ENCODE results near the gene EML6.

EML6 gene

DNA sequence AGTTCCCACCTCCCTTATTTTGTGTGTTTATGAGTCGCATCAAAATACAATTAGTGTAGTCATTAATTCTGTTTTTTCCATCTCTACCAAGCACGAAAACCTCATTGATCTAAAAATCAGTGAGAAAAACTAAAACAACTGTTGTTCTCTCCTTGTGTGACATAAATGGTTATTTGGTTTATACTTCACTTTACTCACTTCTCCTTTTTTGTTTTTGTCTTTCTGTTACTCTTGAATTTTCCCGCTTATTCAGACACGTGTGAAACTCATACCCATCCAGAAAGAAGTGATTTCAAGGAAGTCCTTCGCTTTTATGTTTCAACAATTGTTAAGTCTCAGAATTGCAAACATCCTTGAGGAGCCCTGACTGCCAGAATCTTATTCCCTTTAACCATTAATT lies 121.6 kb downstream of the EML6 start:
- no peak overlapping the region for H3K9ac ChIP-seq (ENCODE audit: insufficient read length)
- no peak overlapping the region for H3K4me3 ChIP-seq
- DNase-seq (ENCODE audit: low read depth, low spot score) = no peak
- no peaks in the 10 kb centered on the region for H3K36me3 ChIP-seq (ENCODE audit: insufficient read depth, low read length)
- no peak overlapping the region for H3K27ac ChIP-seq
- H3K9me3 ChIP-seq (ENCODE audit: low read depth, low read length) = no peaks in the 10 kb centered on the region
- TF ChIP-seq POLR2AphosphoS5 (IDR thresholded peaks at IDR 0.05; ENCODE audit: borderline replicate concordance, low read depth, low read length) (no peak), FOXP2 (optimal IDR thresholded peaks at IDR 0.05; ENCODE audit: control extremely low read depth, extremely low read length, insufficient read depth) (no peak), EZH2 (IDR thresholded peaks at IDR 0.05) (no peak)

DNA sequence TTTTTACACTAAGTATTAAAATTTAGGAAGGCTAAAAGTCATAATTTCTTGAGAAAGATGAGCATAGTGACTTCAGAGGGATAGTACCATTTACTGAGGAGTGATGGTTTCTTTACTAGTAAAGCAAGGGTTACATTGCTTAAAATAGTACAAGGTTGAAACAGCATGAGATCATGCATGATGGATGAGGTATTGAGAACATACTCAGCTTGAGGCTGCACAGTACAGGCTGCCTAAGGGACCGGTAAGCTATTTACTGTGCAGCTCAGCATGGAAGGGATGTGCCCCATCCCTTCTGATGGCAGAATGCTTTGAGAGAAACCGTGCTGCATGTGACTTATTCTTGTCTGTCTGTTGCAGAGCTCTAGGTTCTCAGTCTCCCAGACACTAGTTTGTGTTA lies 122.1 kb downstream of the EML6 start:
- Histone ChIP-seq H3K9ac (ENCODE audit: insufficient read length) (no peak overlapping the region), H3K9me3 (ENCODE audit: low read depth, low read length) (no peaks in the 10 kb centered on the region), H3K4me3 (no peak overlapping the region), H3K36me3 (ENCODE audit: insufficient read depth, low read length) (no peaks in the 10 kb centered on the region), H3K27ac (no peak overlapping the region)
- no peak for DNase-seq (ENCODE audit: low read depth, low spot score)
- TF ChIP-seq POLR2AphosphoS5 (IDR thresholded peaks at IDR 0.05; ENCODE audit: borderline replicate concordance, low read depth, low read length) (no peak), EZH2 (IDR thresholded peaks at IDR 0.05) (no peak), FOXP2 (optimal IDR thresholded peaks at IDR 0.05; ENCODE audit: control extremely low read depth, extremely low read length, insufficient read depth) (no peak)

DNA sequence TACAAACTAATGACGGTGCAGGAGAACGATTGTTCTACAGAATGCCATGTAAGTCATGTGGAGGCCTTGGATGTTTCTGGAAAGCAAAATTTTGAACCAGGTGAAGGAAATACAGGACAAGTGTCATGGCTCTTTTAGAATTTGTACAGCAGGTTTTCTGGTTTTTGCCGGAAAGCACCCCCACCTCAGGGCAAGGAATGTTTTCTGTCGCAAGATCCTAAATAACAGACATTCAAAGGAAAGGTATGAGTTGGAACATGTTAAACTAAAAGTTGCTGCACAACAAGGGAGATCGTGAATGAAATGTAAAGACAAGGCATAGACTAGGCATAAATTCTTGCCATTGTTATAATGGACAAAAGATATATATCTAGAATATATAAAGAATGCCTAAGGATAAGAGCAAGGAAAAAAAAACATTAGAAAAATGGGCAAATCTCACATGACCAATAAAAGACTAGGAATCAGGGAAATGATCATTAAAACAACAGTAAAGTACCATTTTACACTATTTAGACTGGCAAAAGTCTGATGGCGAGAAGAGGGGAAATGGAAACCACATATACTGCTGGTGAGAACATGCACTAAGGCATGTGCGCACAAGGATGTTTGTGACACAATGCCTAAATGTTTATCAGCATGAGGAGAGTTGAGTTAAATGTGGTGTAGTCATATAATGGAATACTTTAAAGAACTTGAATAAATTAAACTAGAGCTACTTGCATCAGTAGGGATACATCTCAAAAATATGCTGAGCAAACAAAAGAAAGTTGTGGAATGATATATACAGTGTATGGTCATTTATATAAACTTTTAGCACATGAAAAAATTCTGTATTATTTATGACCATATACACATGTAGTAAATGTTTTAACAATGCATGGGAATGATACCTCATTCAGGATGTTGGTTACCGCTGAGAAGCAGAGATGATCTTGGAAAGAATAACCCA lies 127.0 kb downstream of the EML6 start:
- TF ChIP-seq POLR2AphosphoS5 (IDR thresholded peaks at IDR 0.05; ENCODE audit: borderline replicate concordance, low read depth, low read length) (no peak), FOXP2 (optimal IDR thresholded peaks at IDR 0.05; ENCODE audit: control extremely low read depth, extremely low read length, insufficient read depth) (no peak), EZH2 (IDR thresholded peaks at IDR 0.05) (no peak)
- no peak overlapping the region for H3K9ac ChIP-seq (ENCODE audit: insufficient read length)
- no peaks in the 10 kb centered on the region for H3K9me3 ChIP-seq (ENCODE audit: low read depth, low read length)
- no peak overlapping the region for H3K4me3 ChIP-seq
- H3K27ac ChIP-seq = no peak overlapping the region
- no peaks in the 10 kb centered on the region for H3K36me3 ChIP-seq (ENCODE audit: insufficient read depth, low read length)
- DNase-seq (ENCODE audit: low read depth, low spot score) = no peak

DNA sequence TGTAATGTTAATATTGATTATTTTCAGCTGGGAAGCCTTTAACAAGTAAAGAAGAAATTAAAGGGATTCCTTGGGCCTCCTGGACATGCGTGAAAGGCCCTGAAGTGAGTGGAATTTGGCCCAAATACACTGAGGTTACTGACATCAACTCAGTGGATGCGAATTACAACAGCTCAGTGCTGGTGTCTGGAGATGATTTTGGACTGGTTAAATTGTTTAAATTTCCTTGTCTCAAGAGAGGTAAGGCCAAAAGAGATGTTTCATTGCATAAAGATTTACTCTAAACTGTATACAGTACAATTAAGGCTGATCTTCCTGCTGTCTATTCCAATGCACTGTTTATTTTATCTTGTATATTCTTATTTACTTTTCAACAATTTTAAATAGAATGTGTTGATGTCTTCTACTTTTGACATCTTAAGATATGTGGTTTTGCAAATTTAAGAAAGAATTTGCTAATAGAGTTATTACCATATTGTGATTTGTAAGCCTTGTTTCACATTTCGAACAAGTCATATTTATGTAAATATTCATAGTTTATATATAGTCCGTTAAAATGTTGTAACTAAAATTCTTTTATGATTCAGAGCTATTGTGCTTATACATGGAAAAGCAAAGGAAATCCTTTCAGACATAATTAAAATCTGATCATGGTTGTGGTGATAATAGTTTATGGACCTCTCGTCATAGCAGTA lies 130.3 kb downstream of the EML6 start:
- Histone ChIP-seq H3K9me3 (ENCODE audit: low read depth, low read length) (no peaks in the 10 kb centered on the region), H3K4me3 (no peak overlapping the region), H3K9ac (ENCODE audit: insufficient read length) (no peak overlapping the region), H3K36me3 (ENCODE audit: insufficient read depth, low read length) (no peaks in the 10 kb centered on the region), H3K27ac (no peak overlapping the region)
- TF ChIP-seq EZH2 (IDR thresholded peaks at IDR 0.05) = no peak
- TF ChIP-seq POLR2AphosphoS5 (IDR thresholded peaks at IDR 0.05; ENCODE audit: borderline replicate concordance, low read depth, low read length) = no peak
- TF ChIP-seq FOXP2 (optimal IDR thresholded peaks at IDR 0.05; ENCODE audit: control extremely low read depth, extremely low read length, insufficient read depth) = no peak
- DNase-seq (ENCODE audit: low read depth, low spot score) = no peak

DNA sequence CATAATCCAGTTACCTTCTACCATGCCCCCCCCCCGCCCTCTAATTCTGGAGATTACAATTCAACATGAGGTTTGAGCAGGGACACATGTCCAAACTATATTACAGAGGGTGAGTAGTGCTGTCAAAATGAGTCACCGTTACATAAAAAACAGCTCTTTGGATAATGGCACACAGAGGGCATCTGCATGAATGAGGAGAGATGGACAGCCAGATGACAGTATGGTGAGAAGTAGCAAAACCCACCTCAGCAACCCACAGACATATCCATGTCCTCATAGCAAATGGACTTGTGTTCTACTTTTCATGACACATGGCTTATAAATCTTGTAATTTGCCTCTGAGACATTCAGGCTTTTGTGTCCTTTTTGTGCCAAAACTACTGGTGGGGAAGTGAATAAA lies 132.0 kb downstream of the EML6 start:
- H3K9ac ChIP-seq (ENCODE audit: insufficient read length) = no peak overlapping the region
- TF ChIP-seq FOXP2 (optimal IDR thresholded peaks at IDR 0.05; ENCODE audit: control extremely low read depth, extremely low read length, insufficient read depth) (no peak), POLR2AphosphoS5 (IDR thresholded peaks at IDR 0.05; ENCODE audit: borderline replicate concordance, low read depth, low read length) (no peak), EZH2 (IDR thresholded peaks at IDR 0.05) (no peak)
- no peak overlapping the region for H3K27ac ChIP-seq
- no peaks in the 10 kb centered on the region for H3K9me3 ChIP-seq (ENCODE audit: low read depth, low read length)
- no peak for DNase-seq (ENCODE audit: low read depth, low spot score)
- no peak overlapping the region for H3K4me3 ChIP-seq
- H3K36me3 ChIP-seq (ENCODE audit: insufficient read depth, low read length) = no peaks in the 10 kb centered on the region

DNA sequence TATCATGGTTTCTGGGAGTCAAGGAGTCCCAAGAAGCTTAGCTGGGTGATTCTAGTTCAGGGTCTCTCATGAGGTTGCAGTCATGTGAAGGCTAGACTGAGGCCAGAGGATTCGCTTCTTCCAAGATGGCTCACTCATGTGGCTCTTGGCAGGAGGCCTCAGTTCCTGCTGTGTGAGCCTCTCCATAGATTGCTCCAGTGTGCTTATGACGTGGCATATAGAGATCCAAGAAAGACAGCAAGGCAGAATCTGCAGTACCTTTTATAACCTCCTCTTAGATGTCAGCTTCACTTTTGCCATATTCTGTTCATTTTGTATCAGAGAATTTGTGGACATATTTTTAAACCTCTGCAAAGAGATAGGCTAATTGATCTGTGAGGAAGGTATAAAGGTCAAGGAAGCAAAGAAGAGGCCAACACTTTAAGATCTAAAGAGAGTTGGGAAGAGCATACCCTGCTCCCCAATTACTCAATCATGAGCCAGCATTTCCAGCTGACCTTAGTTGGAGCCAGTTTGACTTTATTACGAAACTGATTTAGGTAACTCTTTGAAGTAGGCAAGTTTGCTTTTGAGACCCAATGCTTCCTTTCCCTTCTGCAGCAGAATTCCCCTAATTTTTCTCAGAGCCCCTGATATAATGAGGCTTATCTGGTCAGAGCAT lies 134.7 kb downstream of the EML6 start:
- no peak overlapping the region for H3K4me3 ChIP-seq
- no peak overlapping the region for H3K9ac ChIP-seq (ENCODE audit: insufficient read length)
- no peaks in the 10 kb centered on the region for H3K36me3 ChIP-seq (ENCODE audit: insufficient read depth, low read length)
- no peak overlapping the region for H3K27ac ChIP-seq
- no peak for TF ChIP-seq FOXP2 (optimal IDR thresholded peaks at IDR 0.05; ENCODE audit: control extremely low read depth, extremely low read length, insufficient read depth)
- TF ChIP-seq EZH2 (IDR thresholded peaks at IDR 0.05) = no peak
- TF ChIP-seq POLR2AphosphoS5 (IDR thresholded peaks at IDR 0.05; ENCODE audit: borderline replicate concordance, low read depth, low read length) = no peak
- no peaks in the 10 kb centered on the region for H3K9me3 ChIP-seq (ENCODE audit: low read depth, low read length)
- no peak for DNase-seq (ENCODE audit: low read depth, low spot score)

DNA sequence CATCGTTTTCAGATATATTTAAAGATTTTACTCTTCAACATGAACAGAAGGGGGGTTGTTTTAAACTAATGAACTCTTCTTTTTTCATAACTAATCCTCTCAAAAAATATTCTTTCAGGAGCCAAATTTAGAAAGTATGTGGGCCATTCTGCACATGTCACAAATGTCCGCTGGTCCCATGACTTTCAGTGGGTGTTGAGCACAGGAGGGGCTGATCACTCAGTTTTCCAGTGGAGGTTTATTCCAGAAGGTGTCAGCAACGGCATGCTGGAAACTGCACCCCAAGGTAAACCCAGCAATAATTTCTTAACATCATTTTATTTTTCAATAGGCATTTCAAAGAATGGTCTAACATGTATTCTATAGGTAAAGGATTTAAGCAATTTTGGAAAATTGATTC lies 136.0 kb downstream of the EML6 start:
- no peak for DNase-seq (ENCODE audit: low read depth, low spot score)
- Histone ChIP-seq H3K27ac (no peak overlapping the region), H3K9ac (ENCODE audit: insufficient read length) (no peak overlapping the region), H3K4me3 (no peak overlapping the region), H3K9me3 (ENCODE audit: low read depth, low read length) (no peaks in the 10 kb centered on the region), H3K36me3 (ENCODE audit: insufficient read depth, low read length) (no peaks in the 10 kb centered on the region)
- no peak for TF ChIP-seq FOXP2 (optimal IDR thresholded peaks at IDR 0.05; ENCODE audit: control extremely low read depth, extremely low read length, insufficient read depth)
- TF ChIP-seq EZH2 (IDR thresholded peaks at IDR 0.05) = no peak
- no peak for TF ChIP-seq POLR2AphosphoS5 (IDR thresholded peaks at IDR 0.05; ENCODE audit: borderline replicate concordance, low read depth, low read length)

All from SK-N-MC (cell line).